GM12878 (cell line): ENCODE data around the gene MYO1D. TPM values are rescaled to one million over a fixed set of nuclear protein-coding genes. Genes with fewer than 3 reads are reported as not detected.

Source experiments
- ATAC-seq: fragments of 200-7000 bp; cut with Tn5 transposase; 3 replicates; pipeline ENCODE4 v1.9.1; 2020; ENCODE audit warnings: mild to moderate bottlenecking, moderate library complexity
- BruUV-seq: library from RNA; stranded (reverse); fragments of 400-500 nt; replicated peaks from 2 replicates; lab custom pipeline; 2021; lab: Mats Ljungman, UMichigan
- CTCF ChIA-PET: fragments of 300-600 bp; sonication (Branson Sonifier 250); formaldehyde crosslinking; extraction: SDS; loops from one replicate; lab custom pipeline; 2021; ENCODE audit warnings: inconsistent platforms; lab: Yijun Ruan, JAX
- POLR2A ChIA-PET: fragments of 350-600 bp; formaldehyde crosslinking; extraction: SDS; loops from one replicate; lab custom pipeline; 2021; ENCODE audit warnings: inconsistent platforms; lab: Charles Lee
- RAD21 ChIA-PET: fragments of 300-600 bp; sonication (Branson Sonifier 250); formaldehyde crosslinking; loops from one replicate; lab custom pipeline; 2023; ENCODE audit warnings: antibody characterized with exemption; ENCODE audit not compliant: unreplicated experiment; lab: Charles Lee
- SMC1A ChIA-PET: fragments of 300-600 bp; sonication (Branson Sonifier 250); formaldehyde crosslinking; loops from one replicate; lab custom pipeline; 2023; ENCODE audit not compliant: unreplicated experiment, uncharacterized antibody; lab: Charles Lee
- DNase-seq: peaks from one replicate; pipeline ENCODE4 v3.0.0-alpha.2; 2011; ENCODE audit warnings: low read depth, low spot score
- FAIRE-seq: peaks from 3 replicates; lab custom pipeline; 2011; peaks lifted over from hg19 to GRCh38; lab: Jason Lieb, UNC
- H2AFZ ChIP-seq: 2 replicates; pipeline ENCODE4 v1.6.0; 2011; ENCODE audit warnings: low read depth, low read length, control low read depth; ENCODE audit not compliant: control insufficient read depth
- H3K27ac ChIP-seq: 2 replicates; pipeline ENCODE4 v1.5.1; 2011; ENCODE audit warnings: control low read depth; ENCODE audit not compliant: control insufficient read depth, insufficient read depth
- H3K27me3 ChIP-seq, 2 experiments: replicated peaks in 1 of 2; 2 replicates each; pipeline versions ENCODE4 v1.6.0 to v1.6.1; 2011; ENCODE audit warnings: low read length in 1 of 2; ENCODE audit not compliant: control insufficient read depth in 2 of 2, insufficient read depth in 2 of 2
- H3K36me3 ChIP-seq, 2 experiments: 2 replicates each; pipeline ENCODE4 v1.5.1; 2011; ENCODE audit warnings: low read length in 1 of 2; ENCODE audit not compliant: control insufficient read depth in 2 of 2, insufficient read depth in 2 of 2
- H3K4me1 ChIP-seq: 2 replicates; pipeline ENCODE4 v1.6.1; 2011; ENCODE audit warnings: mild to moderate bottlenecking, low read length, moderate library complexity, mixed read lengths; ENCODE audit not compliant: control insufficient read depth, insufficient read depth
- H3K4me2 ChIP-seq: 2 replicates; pipeline ENCODE4 v1.6.0; 2011; ENCODE audit warnings: control low read depth; ENCODE audit not compliant: control insufficient read depth, insufficient read depth
- H3K4me3 ChIP-seq: fragments of 200-600 bp; sonication (generic); 2 replicates; pipeline ENCODE4 v1.5.1; 2016
- H3K79me2 ChIP-seq: 2 replicates; pipeline ENCODE4 v1.6.0; 2011; ENCODE audit warnings: low read length; ENCODE audit not compliant: control insufficient read depth, insufficient read depth
- H3K9ac ChIP-seq: 2 replicates; pipeline ENCODE4 v1.8.0; 2011; ENCODE audit warnings: low read length, control low read depth, mixed read lengths; ENCODE audit not compliant: control insufficient read depth, insufficient read depth
- H3K9me3 ChIP-seq: replicated peaks from 3 replicates; pipeline ENCODE4 v1.5.1; 2011; ENCODE audit warnings: mild to moderate bottlenecking, low read length; ENCODE audit not compliant: control insufficient read depth, insufficient read depth
- H4K20me1 ChIP-seq: 2 replicates; pipeline ENCODE4 v1.6.0; 2011; ENCODE audit not compliant: control insufficient read depth, insufficient read depth
- MTA2 ChIP-seq: fragments of 450-650 bp; IDR thresholded peaks from 2 replicates; pipeline ENCODE4 v1.6.1; 2016; ENCODE audit warnings: low read depth, mild to moderate bottlenecking, moderate library complexity
- REST ChIP-seq: IDR thresholded peaks from 2 replicates; pipeline ENCODE4 v1.6.1; 2012; ENCODE audit warnings: mild to moderate bottlenecking, low read depth, low read length
- TARDBP ChIP-seq: IDR thresholded peaks from 2 replicates; pipeline ENCODE4 v1.6.1; 2016; ENCODE audit warnings: borderline replicate concordance
- ZNF622 ChIP-seq: fragments of 450-650 bp; IDR thresholded peaks from 2 replicates; pipeline ENCODE4 v1.6.1; 2017; ENCODE audit warnings: mild to moderate bottlenecking, inconsistent platforms
- WGBS: methylation state at CpG from one replicate; pipeline ENCODE4 v1.1.6; 2016; ENCODE audit warnings: low lambda C conversion rate; ENCODE audit not compliant: insufficient replicate concordance, insufficient coverage; ENCODE audit errors: missing lambda C conversion rate; 5-methylcytosine and 5-hydroxymethylcytosine counted together
- in situ Hi-C: fragments of 300-500 bp; cut with MboI; formaldehyde crosslinking; loops from 9 replicates; pipeline ENCODE4 v1.14.3; 2018; ENCODE audit warnings: mixed read lengths
- intact Hi-C: fragments of 100-400 bp; cut with micrococcal nuclease; formaldehyde crosslinking; loops from one replicate; pipeline ENCODE4 v1.14.2; 2022; ENCODE audit not compliant: unreplicated experiment
- polyA plus RNA-seq, 11 experiments: library from polyadenylated mRNA; depleted of rRNA in 4 of 11; unstranded in 6 of 11; stranded (reverse) in 5 of 11; fragments of >200 nt; fragmentation: Nextera tagmentation in 4 of 11; fragmentation: Illumina TruSeq in 1 of 11; extraction: Ambion mirVana in 4 of 11; extraction: Trizol in 1 of 11; gene quantifications; 1 replicate in 1 of 11; 2 replicates in 10 of 11; pipeline versions ENCODE4 v1.2.1 to v1.2.3, GENCODE V29; 2011 to 2016; ENCODE audit warnings: inconsistent platforms in 2 of 11, missing spikeins in 2 of 11, low read depth in 1 of 11
- total RNA-seq, 4 experiments: library from RNA; depleted of rRNA in 3 of 4; stranded (reverse); fragments of >200 nt in 3 of 4; fragmentation: Illumina TruSeq in 1 of 4; extraction: Trizol in 1 of 4; gene quantifications; 2 replicates each; pipeline versions ENCODE4 v1.2.1 to v1.2.3, GENCODE V29; 2013 to 2021
- TF ChIP-seq, protein P1 (sequence below): fragments of 450-650 bp; IDR thresholded peaks from 2 replicates; pipeline ENCODE4 v1.6.1; 2017; ENCODE audit warnings: antibody characterized with exemption, mild to moderate bottlenecking, moderate library complexity

Gene MYO1D
- total and polyA plus RNA-seq, 10 of the 15 experiments (the other 5 are each of a cell fraction or from before 2014, with no cell fraction given), result 1.8 to 37.7 (median 25.4) TPM

DNA sequence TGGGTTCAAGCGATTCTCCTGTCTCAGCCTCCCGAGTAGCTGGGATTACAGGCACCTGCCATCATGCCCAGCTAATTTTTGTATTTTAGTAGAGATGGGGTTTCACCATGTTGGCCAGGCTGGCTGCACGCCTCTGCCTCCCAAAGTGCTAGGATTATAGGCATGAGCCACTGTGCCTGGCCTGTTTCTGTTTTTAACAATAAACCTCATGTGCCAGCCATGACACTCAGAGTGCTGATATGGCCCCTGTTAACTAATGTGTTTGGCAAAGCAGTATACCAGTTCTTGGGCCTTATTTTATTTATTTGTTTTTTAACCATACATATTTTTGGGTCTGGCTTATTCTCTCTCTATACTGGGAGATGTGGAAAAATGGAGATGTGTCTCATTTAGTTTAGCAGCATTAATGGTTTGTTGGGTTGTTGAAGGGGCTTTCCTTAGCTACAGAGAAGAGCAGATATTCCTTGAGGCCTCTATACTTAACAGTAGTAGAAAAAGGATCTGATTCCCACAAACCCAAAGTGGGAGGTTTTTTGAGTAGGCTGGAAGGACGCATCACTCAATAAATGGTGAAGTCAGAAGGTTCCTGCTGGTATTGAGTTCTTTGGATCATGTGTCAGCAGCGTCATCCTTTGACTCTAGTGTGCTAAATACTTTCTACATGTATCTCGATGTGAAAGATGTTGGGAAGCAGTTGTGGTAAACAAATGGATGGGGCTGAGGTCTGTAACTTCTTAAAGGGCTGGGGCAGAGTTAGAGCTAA lies 406.3 kb downstream of the MYO1D start:
- H3K27ac ChIP-seq, result no peak overlapping the region
- SMC1A ChIA-PET, result interaction anchor here (1.0 kb wide), 1 partner anchor 9 kb away, joined by 4 read pairs; no protein-coding TSS in a partner anchor
- in situ Hi-C loops (loop anchor here (5.0 to 25.0 kb wide), 2 partner anchors 292 to 442 kb away; no protein-coding TSS in a partner anchor), intact Hi-C loops (no loop called here)
- H3K79me2 ChIP-seq, result no peaks in the 10 kb centered on the region
- H3K36me3 ChIP-seq, result peaks cover 28 to 72% of the 10 kb centered on the region in 2 experiments
- no peak overlapping the region for H2AFZ ChIP-seq
- DNase-seq (no peak), ATAC-seq (no peak), FAIRE-seq (no peak)
- no peak overlapping the region for H3K4me3 ChIP-seq
- TF ChIP-seq REST (no peak), MTA2 (no peak), TARDBP (no peak), ZNF622 (no peak)
- TF ChIP-seq, protein P1, sequence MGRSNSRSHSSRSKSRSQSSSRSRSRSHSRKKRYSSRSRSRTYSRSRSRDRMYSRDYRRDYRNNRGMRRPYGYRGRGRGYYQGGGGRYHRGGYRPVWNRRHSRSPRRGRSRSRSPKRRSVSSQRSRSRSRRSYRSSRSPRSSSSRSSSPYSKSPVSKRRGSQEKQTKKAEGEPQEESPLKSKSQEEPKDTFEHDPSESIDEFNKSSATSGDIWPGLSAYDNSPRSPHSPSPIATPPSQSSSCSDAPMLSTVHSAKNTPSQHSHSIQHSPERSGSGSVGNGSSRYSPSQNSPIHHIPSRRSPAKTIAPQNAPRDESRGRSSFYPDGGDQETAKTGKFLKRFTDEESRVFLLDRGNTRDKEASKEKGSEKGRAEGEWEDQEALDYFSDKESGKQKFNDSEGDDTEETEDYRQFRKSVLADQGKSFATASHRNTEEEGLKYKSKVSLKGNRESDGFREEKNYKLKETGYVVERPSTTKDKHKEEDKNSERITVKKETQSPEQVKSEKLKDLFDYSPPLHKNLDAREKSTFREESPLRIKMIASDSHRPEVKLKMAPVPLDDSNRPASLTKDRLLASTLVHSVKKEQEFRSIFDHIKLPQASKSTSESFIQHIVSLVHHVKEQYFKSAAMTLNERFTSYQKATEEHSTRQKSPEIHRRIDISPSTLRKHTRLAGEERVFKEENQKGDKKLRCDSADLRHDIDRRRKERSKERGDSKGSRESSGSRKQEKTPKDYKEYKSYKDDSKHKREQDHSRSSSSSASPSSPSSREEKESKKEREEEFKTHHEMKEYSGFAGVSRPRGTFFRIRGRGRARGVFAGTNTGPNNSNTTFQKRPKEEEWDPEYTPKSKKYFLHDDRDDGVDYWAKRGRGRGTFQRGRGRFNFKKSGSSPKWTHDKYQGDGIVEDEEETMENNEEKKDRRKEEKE, result no peak
- H3K9me3 ChIP-seq, result no peaks in the 10 kb centered on the region
- no TSS peak for BruUV-seq
- WGBS, result 97% methylated on average over 6 of the region's 6 CpGs
- RAD21 ChIA-PET, result interaction anchor here (1.1 to 1.3 kb wide), 3 partner anchors 9 to 136 kb away, joined by 3 to 5 read pairs (median 3); no protein-coding TSS in a partner anchor
- H4K20me1 ChIP-seq, result no peaks in the 10 kb centered on the region
- H3K27me3 ChIP-seq, result no peaks in the 10 kb centered on the region
- no peak overlapping the region for H3K9ac ChIP-seq
- CTCF ChIA-PET, result interaction anchor here (1.3 to 7.0 kb wide), 3 partner anchors 8 to 307 kb away, joined by 3 to 59 read pairs (median 3); no protein-coding TSS in a partner anchor
- no peak overlapping the region for H3K4me2 ChIP-seq
- POLR2A ChIA-PET, result no interaction called here
- no peaks in the 10 kb centered on the region for H3K4me1 ChIP-seq
